ENCODE results near the gene EPYC.

EPYC gene

GRCh38 chr12:91004872-91005271, at the start of gene EPYC:
TSS of gene EPYC (minus strand) at chr12:91004972. CDS start at chr12:91002565, 2,407 bp downstream.
- no peak for DNase-seq (ENCODE audit: low spot score)

- DNase-seq (ENCODE audit: low spot score): no peak
These were observed 49.4 kb upstream of the EPYC start for GRCh38 chr12:91053951-91054715.

- DNase-seq (ENCODE audit: low spot score): no peak
These were observed 47.3 kb upstream of the EPYC start for GRCh38 chr12:91052026-91052425.

- no peak for DNase-seq (ENCODE audit: low spot score)
These were observed 39.8 kb upstream of the EPYC start for GRCh38 chr12:91044586-91044985.

GRCh38 chr12:91043408-91043807, 38.6 kb upstream of the EPYC start:
- DNase-seq (ENCODE audit: low spot score): no peak

GRCh38 chr12:91040096-91040755, 35.5 kb upstream of the EPYC start:
- DNase-seq (ENCODE audit: low spot score): no peak

- DNase-seq (ENCODE audit: low spot score): no peak
These were observed 32.5 kb upstream of the EPYC start for GRCh38 chr12:91037276-91037675.

GRCh38 chr12:91033251-91033650, 28.5 kb upstream of the EPYC start:
- no peak for DNase-seq (ENCODE audit: low spot score)

- DNase-seq (ENCODE audit: low spot score): no peak
These were observed 18.7 kb upstream of the EPYC start for GRCh38 chr12:91023326-91024004.

- DNase-seq (ENCODE audit: low spot score): no peak
These were observed 16.3 kb upstream of the EPYC start for GRCh38 chr12:91021076-91021475.

- no peak for DNase-seq (ENCODE audit: low spot score)
These were observed 14.7 kb upstream of the EPYC start for GRCh38 chr12:91019455-91019854.

GRCh38 chr12:91017511-91018263, 12.9 kb upstream of the EPYC start:
- DNase-seq (ENCODE audit: low spot score): no peak

GRCh38 chr12:91017043-91017442, 12.3 kb upstream of the EPYC start:
- DNase-seq (ENCODE audit: low spot score): no peak

- peak; percentile 4 for DNase-seq (ENCODE audit: low spot score)
These were observed 4.7 kb upstream of the EPYC start for GRCh38 chr12:91009319-91009950.

- no peak for DNase-seq (ENCODE audit: low spot score)
These were observed 2.9 kb upstream of the EPYC start for GRCh38 chr12:91007531-91008290.

GRCh38 chr12:91003737-91004136, 1.0 kb downstream of the EPYC start:
- no peak for DNase-seq (ENCODE audit: low spot score)

GRCh38 chr12:91001306-91001705, 3.5 kb downstream of the EPYC start:
- no peak for DNase-seq (ENCODE audit: low spot score)

- no peak for DNase-seq (ENCODE audit: low spot score)
These were observed 4.8 kb downstream of the EPYC start for GRCh38 chr12:90999966-91000365.

GRCh38 chr12:90999527-90999926, 5.2 kb downstream of the EPYC start:
- no peak for DNase-seq (ENCODE audit: low spot score)

GRCh38 chr12:90995010-90995409, 9.8 kb downstream of the EPYC start:
- DNase-seq (ENCODE audit: low spot score): no peak

GRCh38 chr12:90991952-90992465, 12.8 kb downstream of the EPYC start:
- DNase-seq (ENCODE audit: low spot score): no peak
